ENCODE measurements around the gene NHLRC1.
"Not testable (repeated sequence)": the region's sequence is repeated elsewhere in the genome, so short reads cannot be mapped to it uniquely, and the experiment has no call there.

Gene NHLRC1

DNA sequence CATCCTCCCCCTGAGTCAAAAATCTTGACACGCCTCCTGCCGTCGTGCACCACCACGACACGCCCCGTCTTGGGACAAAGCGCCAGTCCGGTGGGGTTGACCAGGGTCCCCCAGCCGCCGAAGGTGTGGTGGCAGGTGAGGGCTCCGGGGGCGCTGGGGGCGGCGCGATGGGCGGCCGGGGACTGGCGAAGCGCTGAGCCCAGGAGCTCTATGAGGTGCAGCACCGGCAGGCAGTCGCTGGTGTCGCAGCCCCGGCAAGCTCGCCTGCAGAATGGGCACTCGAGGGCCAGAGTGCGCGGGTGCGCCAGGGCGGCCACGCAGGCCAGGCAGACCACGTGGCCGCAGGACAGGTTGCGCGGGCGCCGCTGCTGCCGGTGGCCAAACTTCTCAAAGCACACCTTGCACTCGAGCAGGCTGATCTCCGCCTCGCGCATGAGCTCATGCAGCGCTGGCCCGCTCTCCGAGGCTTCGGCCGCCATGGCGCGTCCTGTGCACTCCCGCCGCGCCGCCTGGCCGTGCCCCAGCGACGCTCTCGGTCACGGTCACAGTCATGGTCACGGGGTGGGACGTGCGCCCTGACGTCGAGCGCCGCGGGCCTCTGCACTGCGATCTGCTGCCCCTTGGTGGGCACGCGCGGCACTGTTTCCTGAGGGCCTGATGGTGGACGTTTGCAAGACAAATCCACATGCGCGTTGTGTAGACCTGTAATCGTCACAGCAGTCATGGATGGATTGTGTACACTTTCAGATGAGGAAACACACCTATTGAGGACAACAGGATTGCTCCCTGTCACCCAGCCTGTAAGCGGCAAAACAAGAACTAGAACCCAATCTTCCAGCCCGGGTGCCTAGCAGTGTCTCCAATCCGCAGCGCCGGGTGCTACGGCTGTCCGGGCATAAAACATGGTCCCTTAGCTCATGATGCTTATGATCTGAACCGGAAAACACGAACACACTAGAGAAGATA is at the start of gene NHLRC1:
Gene NHLRC1 (minus strand): TSS at position 550 of the 966 bp plus-strand sequence. CDS start 71 bp downstream, at position 479.
- peak; percentile 82 for DNase-seq (ENCODE audit: low spot score)

GRCh38 chr6:18171871-18172270 is 49.4 kb upstream of the NHLRC1 start:
- DNase-seq (ENCODE audit: low spot score): no peak

- no peak for DNase-seq (ENCODE audit: low spot score)
Observed at GRCh38 chr6:18168264-18168663, 45.8 kb upstream of the NHLRC1 start.

DNA sequence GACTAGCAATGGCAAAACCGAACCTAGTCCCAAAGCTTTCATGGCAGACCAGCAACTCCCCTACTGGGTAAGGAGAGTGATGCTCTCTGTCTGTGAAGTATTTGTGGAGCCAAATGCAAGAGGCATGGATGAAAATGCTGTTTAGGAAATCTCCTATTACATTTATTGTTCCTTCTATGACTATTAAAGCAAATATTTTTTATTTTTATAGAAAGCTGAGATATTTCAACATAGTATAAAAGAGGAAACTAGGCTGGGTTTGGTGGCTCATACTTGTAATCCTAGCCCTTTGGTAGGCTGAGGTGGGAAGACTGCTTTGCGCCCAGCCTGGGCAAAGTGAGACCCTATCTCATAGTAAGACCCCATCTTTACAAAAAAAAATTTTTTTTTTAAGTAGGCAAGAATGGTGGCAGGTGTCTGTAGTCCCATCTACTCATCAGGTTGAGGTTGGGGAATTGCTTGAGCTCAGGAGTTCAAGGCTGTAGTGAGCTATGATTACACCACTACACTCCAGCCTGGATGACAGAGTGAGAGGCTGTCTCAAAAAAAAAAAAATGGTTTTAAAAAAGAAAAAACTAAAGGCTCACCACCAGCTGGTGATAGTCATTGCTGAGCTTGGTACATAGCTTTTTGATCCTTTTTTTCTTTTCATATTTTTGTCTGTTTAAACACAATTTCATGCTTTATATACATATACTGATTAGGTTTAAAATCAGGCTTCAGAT is 44.0 kb upstream of the NHLRC1 start:
- DNase-seq (ENCODE audit: low spot score): no peak

DNA sequence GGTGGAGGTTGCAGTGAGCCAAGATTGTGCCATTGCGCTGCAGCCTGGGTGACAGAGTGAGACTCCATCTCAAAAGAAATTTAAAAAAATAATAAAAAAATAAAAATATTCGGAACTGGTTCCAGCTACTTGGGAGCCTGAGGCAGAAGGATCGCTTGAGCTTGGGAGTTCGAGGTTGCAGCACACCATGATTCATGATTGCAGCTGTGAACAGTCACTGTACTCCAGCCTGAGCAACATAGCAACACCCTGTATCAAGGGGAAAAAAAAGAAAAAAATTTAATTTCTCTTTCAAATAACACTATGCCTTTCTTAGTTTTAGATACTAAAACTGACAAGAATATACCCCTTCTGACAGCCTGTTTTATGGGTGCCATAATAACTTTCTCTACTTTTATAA is 43.3 kb upstream of the NHLRC1 start:
- DNase-seq (ENCODE audit: low spot score): no peak

DNA sequence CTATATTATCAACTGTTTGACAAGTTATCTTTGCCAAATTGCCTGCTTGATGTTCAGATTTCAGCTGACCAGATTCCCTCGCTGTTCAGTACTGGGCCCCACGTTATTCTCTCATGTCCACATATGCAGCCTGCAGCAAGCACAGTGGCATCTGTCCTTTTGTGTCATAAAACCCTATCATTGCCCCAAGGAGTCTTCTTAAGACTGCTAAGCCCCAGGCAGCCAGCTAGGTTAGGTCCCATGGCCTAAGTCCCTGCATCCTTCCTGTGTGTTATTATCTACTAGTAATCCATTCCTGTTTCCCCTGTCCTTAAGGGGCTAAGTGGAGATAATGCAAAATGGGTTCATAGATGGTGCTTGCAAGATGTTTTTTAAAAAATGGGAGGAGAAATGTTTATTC is 39.9 kb upstream of the NHLRC1 start:
- DNase-seq (ENCODE audit: low spot score): no peak

GRCh38 chr6:18161431-18161830 is 39.0 kb upstream of the NHLRC1 start:
- no peak for DNase-seq (ENCODE audit: low spot score)

DNA sequence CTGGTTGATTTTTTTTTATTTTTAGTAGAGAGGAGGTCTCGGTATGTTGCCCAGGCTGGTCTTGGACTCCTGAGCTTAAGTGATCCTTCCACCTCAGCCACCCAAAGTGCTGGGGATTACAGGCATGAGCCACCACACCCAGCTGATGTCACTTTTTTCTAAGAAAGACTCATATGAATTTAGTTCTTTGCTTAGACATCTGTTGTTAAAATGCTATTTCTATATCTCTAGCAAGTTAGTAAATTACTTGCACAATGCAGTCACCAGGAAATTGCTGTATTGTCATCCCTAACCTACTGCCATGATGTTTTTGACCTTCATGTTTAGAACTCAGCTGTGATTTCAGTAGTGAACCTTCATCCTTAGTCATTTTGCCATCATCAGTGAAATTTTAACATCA is 38.4 kb upstream of the NHLRC1 start:
- DNase-seq (ENCODE audit: low spot score): no peak

DNA sequence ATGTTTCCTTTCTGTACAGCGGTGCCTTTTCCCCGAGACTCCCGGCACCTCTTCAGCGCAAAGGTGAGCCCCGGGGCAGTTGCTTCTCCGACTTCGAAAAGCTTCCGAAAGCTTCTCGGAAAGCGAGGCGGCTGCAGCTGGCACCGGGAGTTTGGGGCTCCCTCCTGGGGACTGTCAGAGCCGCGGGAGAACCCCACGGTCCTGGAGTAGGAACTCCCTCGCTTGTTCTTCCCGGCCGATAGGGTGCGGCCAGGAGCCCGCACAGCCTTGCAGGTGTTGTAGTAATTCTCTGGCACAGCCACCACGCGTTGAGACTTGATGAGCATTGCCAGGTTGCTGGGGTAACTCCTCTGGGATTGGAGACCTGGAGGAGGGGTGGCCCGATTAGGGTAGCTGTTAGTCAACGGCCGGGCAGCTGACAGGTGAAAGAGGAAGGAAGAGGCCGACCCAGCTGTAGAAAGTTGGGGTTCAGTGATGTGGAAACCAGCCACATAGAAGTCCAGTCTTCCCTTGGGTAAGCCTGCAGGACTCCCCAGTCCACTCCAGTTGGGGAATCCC is 33.5 kb upstream of the NHLRC1 start:
- DNase-seq (ENCODE audit: low spot score): peak; percentile 45

- peak; percentile 98 for DNase-seq (ENCODE audit: low spot score)
Observed at GRCh38 chr6:18155150-18155863, 32.8 kb upstream of the NHLRC1 start, which contains the start of gene KDM1B. Gene KDM1B (plus strand): TSS chr6:18155422. CDS start chr6:18159896, 4,474 bp downstream.

- no peak for DNase-seq (ENCODE audit: low spot score)
Observed at GRCh38 chr6:18154507-18155149, 32.2 kb upstream of the NHLRC1 start, which contains the start of gene TPMT. Gene TPMT (minus strand): TSS chr6:18155077. CDS start chr6:18149127, 5,950 bp downstream.

GRCh38 chr6:18153311-18153703 is 30.8 kb upstream of the NHLRC1 start:
- DNase-seq (ENCODE audit: low spot score): peak; percentile 11

DNA sequence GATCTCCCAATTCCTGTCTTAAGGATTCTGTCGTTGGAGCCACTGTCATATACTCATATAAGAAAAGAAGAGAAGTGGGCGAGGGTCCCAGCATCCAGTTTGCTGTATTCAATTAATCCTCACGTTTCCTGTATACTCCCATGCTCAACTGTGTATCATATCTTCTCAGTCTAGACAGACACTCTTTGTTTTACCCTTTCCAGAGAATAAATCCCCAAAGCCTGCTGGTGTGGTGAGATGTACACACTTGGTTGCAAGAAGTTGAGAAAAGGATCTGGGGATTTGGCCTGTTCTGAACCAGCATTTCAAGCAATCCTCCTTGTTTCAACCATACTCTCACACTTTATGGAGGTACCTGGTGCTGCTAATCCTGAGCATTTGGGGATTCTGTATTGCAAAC is 29.3 kb upstream of the NHLRC1 start:
- no peak for DNase-seq (ENCODE audit: low spot score)

DNA sequence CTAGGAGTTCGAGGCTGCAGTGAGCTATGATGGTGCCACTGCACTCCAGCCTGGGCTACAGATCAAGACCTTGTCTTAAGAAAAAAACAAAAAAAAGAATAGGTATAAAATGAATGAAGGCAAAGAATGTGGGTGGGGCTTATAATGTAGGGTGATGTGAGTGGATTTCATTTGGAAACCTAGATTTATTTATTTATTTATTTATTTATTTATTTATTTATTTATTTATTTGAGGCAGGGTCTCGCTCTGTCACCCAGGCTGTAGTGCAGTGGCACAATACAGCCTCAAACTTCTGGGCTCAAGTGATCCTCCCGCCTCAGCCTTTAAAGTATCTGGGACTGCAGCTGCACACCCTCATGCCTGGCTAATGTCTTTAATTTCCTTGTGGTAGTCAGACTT is 28.9 kb upstream of the NHLRC1 start:
- not testable (repeated sequence) for DNase-seq (ENCODE audit: low spot score)

- no peak for DNase-seq (ENCODE audit: low spot score)
Observed at GRCh38 chr6:18148304-18149025, 26.0 kb upstream of the NHLRC1 start.

DNA sequence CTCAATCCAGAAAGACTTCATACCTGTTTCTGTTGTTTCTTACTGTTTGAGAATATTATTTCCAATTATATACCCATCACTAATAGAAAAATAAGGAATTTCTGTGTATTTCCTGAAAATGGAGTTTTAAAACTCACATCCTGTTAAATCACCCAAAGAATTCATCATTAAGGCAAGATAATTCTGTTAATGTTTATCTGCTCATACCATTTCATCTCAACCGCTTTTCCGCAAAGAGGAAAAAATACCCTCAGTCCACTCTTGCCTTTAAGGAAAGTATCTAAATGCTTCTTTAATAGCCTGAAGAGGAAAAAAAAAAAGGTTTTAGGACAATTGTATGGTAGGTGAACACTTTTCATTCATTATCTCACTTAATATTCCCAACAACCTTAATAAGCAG is 25.1 kb upstream of the NHLRC1 start:
- DNase-seq (ENCODE audit: low spot score): no peak

DNA sequence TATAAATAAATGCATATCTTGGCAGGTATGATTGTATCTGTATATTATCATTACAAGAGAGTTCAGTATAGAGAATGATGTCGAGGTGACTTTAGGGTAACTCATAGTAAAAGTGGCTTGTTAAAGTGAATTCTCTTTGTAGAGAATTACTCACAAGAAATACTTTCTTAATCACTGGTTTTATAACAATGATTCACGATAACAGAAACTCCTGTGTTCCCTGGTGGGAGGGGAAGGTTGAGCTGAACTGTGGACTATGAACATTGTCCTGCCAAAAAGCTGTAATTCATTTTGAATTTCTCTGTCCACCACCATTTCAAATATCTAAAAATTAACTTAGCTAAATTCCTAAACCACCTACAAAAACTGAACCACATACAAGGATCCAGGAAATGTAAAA is 24.7 kb upstream of the NHLRC1 start:
- no peak for DNase-seq (ENCODE audit: low spot score)

DNA sequence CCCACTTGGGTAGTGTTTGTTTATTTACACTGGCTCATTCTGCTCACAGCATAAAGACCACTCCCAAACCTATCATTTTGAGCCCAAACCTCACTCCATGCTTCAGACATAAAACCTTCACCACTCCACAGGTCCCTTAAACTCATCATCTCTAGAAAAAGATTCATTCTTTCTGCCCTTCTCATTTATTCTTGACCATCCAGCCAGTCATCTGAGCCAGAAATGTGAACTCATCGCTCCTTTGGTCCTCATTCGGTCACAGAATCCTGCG is 20.0 kb upstream of the NHLRC1 start:
- DNase-seq (ENCODE audit: low spot score): no peak

- DNase-seq (ENCODE audit: low spot score): no peak
Observed at GRCh38 chr6:18141805-18142590, 19.5 kb upstream of the NHLRC1 start.
